HCT116 (cell line): Measurements from ENCODE around the gene CCDC57. TPM values are rescaled to one million over a fixed set of nuclear protein-coding genes. Genes with fewer than 3 reads are reported as not detected.

Experiments
- ATAC-seq: fragments of 200-7000 bp; cut with Tn5 transposase; 2 replicates; pipeline ENCODE4 v1.9.1; 2020; ENCODE audit warnings: mild to moderate bottlenecking, moderate library complexity
- BruUV-seq: library from RNA; stranded (reverse); fragments of 400-500 nt; replicated peaks from 2 replicates; lab custom pipeline; 2021; lab: Mats Ljungman, UMichigan
- CTCF ChIA-PET: fragments of 300-600 bp; sonication (Branson Sonifier 250); formaldehyde crosslinking; loops from one replicate; lab custom pipeline; 2021; ENCODE audit warnings: antibody characterized with exemption; lab: Charles Lee
- POLR2A ChIA-PET: fragments of 300-600, 350-600 bp; sonication (Branson Sonifier 250); formaldehyde crosslinking; loops from one replicate; lab custom pipeline; 2021; ENCODE audit warnings: antibody characterized with exemption; lab: Charles Lee
- RAD21 ChIA-PET, 2 experiments: fragments of 300-600 bp; sonication (Branson Sonifier 250); formaldehyde crosslinking; loops; one replicate each; lab custom pipeline; 2023; ENCODE audit warnings: low total read pairs in 2 of 2; ENCODE audit not compliant: uncharacterized antibody in 2 of 2, unreplicated experiment in 2 of 2, low non-redundant PET in 1 of 2; lab: Charles Lee
- DNase-seq: peaks from one replicate; pipeline ENCODE4 v3.0.0-alpha.2; 2010; ENCODE audit warnings: low read depth, low spot score
- H2AFZ ChIP-seq: fragments of 200-600 bp; shearing (Covaris generic), sonication (generic); 2 replicates; pipeline ENCODE4 v1.6.1; 2017; ENCODE audit warnings: low read depth, mixed run types, mixed read lengths, antibody characterized with exemption, low read length; ENCODE audit not compliant: poor library complexity, severe bottlenecking
- H3K27ac ChIP-seq: 2 replicates; pipeline ENCODE4 v1.5.1; 2012; ENCODE audit warnings: low read depth, low read length
- H3K27me3 ChIP-seq: fragments of 200-600 bp; sonication (generic); 2 replicates; pipeline ENCODE4 v1.6.1; 2016; ENCODE audit warnings: mixed run types, low read length, mixed read lengths; ENCODE audit not compliant: insufficient read depth
- H3K36me3 ChIP-seq, 2 experiments: fragments of 200-500 bp in 1 of 2; fragments of 200-600 bp in 1 of 2; sonication (Bioruptor generic) in 1 of 2; sonication (generic) in 1 of 2; 2 replicates each; pipeline versions ENCODE4 v1.5.1 to v1.6.1; 2014 to 2016; ENCODE audit warnings: low read length in 2 of 2, inconsistent platforms in 1 of 2, mixed read lengths in 1 of 2, mixed run types in 1 of 2; ENCODE audit not compliant: insufficient read depth in 2 of 2, control insufficient read depth in 1 of 2
- H3K4me1 ChIP-seq, 2 experiments: fragments of 200-600 bp in 1 of 2; sonication (generic) in 1 of 2; 2 replicates each; pipeline versions ENCODE4 v1.5.1 to v1.6.1; 2012 to 2017; ENCODE audit warnings: low read length in 2 of 2, inconsistent platforms in 1 of 2, mild to moderate bottlenecking in 1 of 2, mixed read lengths in 1 of 2, mixed run types in 1 of 2, moderate library complexity in 1 of 2; ENCODE audit not compliant: insufficient read depth in 2 of 2, control insufficient read depth in 1 of 2
- H3K4me2 ChIP-seq: fragments of 200-600 bp; sonication (generic); 2 replicates; pipeline ENCODE4 v1.6.1; 2017; ENCODE audit warnings: mixed run types, low read length, mixed read lengths
- H3K4me3 ChIP-seq, 2 experiments: fragments of 200-600 bp in 1 of 2; sonication (generic) in 1 of 2; replicated peaks in 1 of 2; 2 replicates each; pipeline ENCODE4 v1.5.1; 2011 to 2016; ENCODE audit warnings: low read length in 2 of 2, control low read depth in 1 of 2, low read depth in 1 of 2, mild to moderate bottlenecking in 1 of 2, mixed read lengths in 1 of 2, mixed run types in 1 of 2
- H3K79me2 ChIP-seq: fragments of 200-600 bp; sonication (generic); 2 replicates; pipeline ENCODE4 v1.6.1; 2017; ENCODE audit warnings: mild to moderate bottlenecking, mixed run types, low read length, moderate library complexity, mixed read lengths; ENCODE audit not compliant: insufficient read depth
- H3K9ac ChIP-seq: fragments of 200-600 bp; sonication (generic); 2 replicates; pipeline ENCODE4 v1.6.1; 2016; ENCODE audit warnings: low read length, mixed read lengths
- H3K9me2 ChIP-seq: fragments of 200-600 bp; sonication (generic), shearing (Covaris generic); 2 replicates; pipeline ENCODE4 v1.6.1; 2017; ENCODE audit warnings: mixed run types, mild to moderate bottlenecking, moderate library complexity; ENCODE audit not compliant: insufficient read depth
- H3K9me3 ChIP-seq, 2 experiments: fragments of 200-500 bp in 1 of 2; fragments of 200-600 bp in 1 of 2; sonication (Bioruptor generic) in 1 of 2; sonication (generic) in 1 of 2; 2 replicates each; pipeline ENCODE4 v1.6.1; 2014 to 2017; ENCODE audit warnings: low read length in 2 of 2, mixed read lengths in 2 of 2, inconsistent platforms in 1 of 2, low read depth in 1 of 2, mild to moderate bottlenecking in 1 of 2, mixed run types in 1 of 2, moderate library complexity in 1 of 2; ENCODE audit not compliant: control insufficient read depth in 1 of 2, insufficient read depth in 1 of 2
- H4K20me1 ChIP-seq: fragments of 200-600 bp; sonication (generic), shearing (Covaris generic); 2 replicates; pipeline ENCODE4 v1.6.1; 2017; ENCODE audit warnings: mixed run types, mild to moderate bottlenecking, moderate library complexity; ENCODE audit not compliant: insufficient read depth
- CEBPB ChIP-seq: IDR thresholded peaks from 2 replicates; pipeline ENCODE4 v1.6.1; 2012; ENCODE audit warnings: low read depth
- CTCF ChIP-seq, 3 experiments: fragments of 200-600 bp in 1 of 3; sonication (generic) in 1 of 3; IDR thresholded peaks in 2 of 3; conservative IDR thresholded peaks in 1 of 3; 2 replicates each; pipeline ENCODE4 v1.5.1; 2012 to 2017; ENCODE audit warnings: low read depth in 2 of 3, low read length in 2 of 3, antibody characterized with exemption in 1 of 3, borderline replicate concordance in 1 of 3, control low read depth in 1 of 3, mild to moderate bottlenecking in 1 of 3, mixed read lengths in 1 of 3, mixed run types in 1 of 3, moderate library complexity in 1 of 3; ENCODE audit not compliant: insufficient read depth in 1 of 3
- EGR1 ChIP-seq: IDR thresholded peaks from 2 replicates; pipeline ENCODE4 v1.6.1; 2012; ENCODE audit warnings: low read depth
- ELF1 ChIP-seq: IDR thresholded peaks from 2 replicates; pipeline ENCODE4 v1.6.1; 2012; ENCODE audit warnings: low read depth, borderline replicate concordance
- EZH2 ChIP-seq: fragments of 200-600 bp; sonication (generic); IDR thresholded peaks from 2 replicates; pipeline ENCODE4 v1.6.1; 2017; ENCODE audit warnings: antibody characterized with exemption, mixed run types
- EZH2phosphoT487 ChIP-seq: fragments of 200-600 bp; IDR thresholded peaks from 2 replicates; pipeline ENCODE4 v1.6.1; 2018; ENCODE audit warnings: antibody characterized with exemption, borderline replicate concordance
- JUND ChIP-seq: IDR thresholded peaks from 2 replicates; pipeline ENCODE4 v1.6.1; 2012
- POLR2A ChIP-seq: IDR thresholded peaks from 2 replicates; pipeline ENCODE4 v1.7.0; 2011; ENCODE audit warnings: borderline replicate concordance; ENCODE audit not compliant: insufficient read depth, insufficient read length; ENCODE audit errors: extremely low read depth
- REST ChIP-seq: IDR thresholded peaks from 2 replicates; pipeline ENCODE4 v1.6.1; 2012; ENCODE audit warnings: low read depth
- SP1 ChIP-seq: IDR thresholded peaks from 2 replicates; pipeline ENCODE4 v1.6.1; 2012; ENCODE audit warnings: low read depth
- TCF7L2 ChIP-seq: IDR thresholded peaks from 2 replicates; pipeline ENCODE4 v1.7.0; 2011; ENCODE audit warnings: borderline replicate concordance, inconsistent platforms; ENCODE audit not compliant: insufficient read depth, insufficient read length; ENCODE audit errors: extremely low read depth
- ZBTB33 ChIP-seq: IDR thresholded peaks from 2 replicates; pipeline ENCODE4 v1.6.1; 2011; ENCODE audit warnings: mild to moderate bottlenecking, low read length, moderate library complexity; ENCODE audit not compliant: insufficient replicate concordance; ENCODE audit errors: extremely low read depth
- ZFX ChIP-seq: fragments of 450-650 bp; IDR thresholded peaks from 2 replicates; pipeline ENCODE4 v1.6.1; 2017
- ZNF274 ChIP-seq: fragments of 200-500 bp; sonication (Bioruptor generic); IDR thresholded peaks from 2 replicates; pipeline ENCODE4 v1.6.1; 2014; ENCODE audit warnings: mild to moderate bottlenecking, low read depth, low read length, inconsistent platforms
- intact Hi-C: fragments of 100-400 bp; cut with micrococcal nuclease; formaldehyde crosslinking; loops from 2 replicates; pipeline ENCODE4 v1.10.0; 2022
- total RNA-seq: library from RNA; stranded (reverse); gene quantifications from one replicate; pipeline ENCODE4 v1.2.1, GENCODE V29; 2021; ENCODE audit not compliant: unreplicated experiment

CCDC57 gene
- total RNA-seq, 1 experiment from 2014 or later: 143 TPM

- TF ChIP-seq TCF7L2 (no peak), CEBPB (no peak), ZBTB33 (no peak), POLR2A (no peak), JUND (no peak), ELF1 (no peak), EGR1 (no peak), EZH2phosphoT487 (no peak), EZH2 (no peak), CTCF (IDR thresholded peaks at IDR 0.05 in 2 of 3, conservative IDR thresholded peaks at IDR 0.05 in 1 of 3; ENCODE audit: borderline replicate concordance in 1 of 3, insufficient read depth in 1 of 3, low read depth in 2 of 3, low read length in 2 of 3) (no peak), ZNF274 (no peak), SP1 (no peak), REST (no peak), ZFX (no peak)
- no peaks in the 10 kb centered on the region for H4K20me1 ChIP-seq
- H3K79me2 ChIP-seq: no peaks in the 10 kb centered on the region
- POLR2A ChIA-PET: no interaction called here
- no peak overlapping the region for H3K9ac ChIP-seq
- no peak overlapping the region for H3K4me3 ChIP-seq
- BruUV-seq: no TSS peak
- CTCF ChIA-PET: no interaction called here
- H3K27me3 ChIP-seq: no peaks in the 10 kb centered on the region
- H3K9me3 ChIP-seq: no peaks in the 10 kb centered on the region
- H3K4me2 ChIP-seq: no peak overlapping the region
- H3K4me1 ChIP-seq: no peaks in the 10 kb centered on the region; a peak in 1 of 4 replicates
- RAD21 ChIA-PET: no interaction called here
- DNase-seq (no peak), ATAC-seq (no peak)
- intact Hi-C loops: no loop called here
- H2AFZ ChIP-seq: no peak overlapping the region
- H3K27ac ChIP-seq: no peak overlapping the region
- H3K9me2 ChIP-seq: no peaks in the 10 kb centered on the region
- H3K36me3 ChIP-seq: peaks cover 2 to 5% of the 10 kb centered on the region in 2 experiments; a peak in 3 of 4 replicates
These were observed 63.1 kb downstream of the CCDC57 start for GRCh38 chr17:82149401-82150099.
